Osteocyte (in vitro differentiated cells): ENCODE measurements around the gene TRIM65. TPM values are rescaled to one million over a fixed set of nuclear protein-coding genes. Genes with fewer than 3 reads are reported as not detected.
A peak's percentile ranks its signal among the peaks of the same experiment; 100 is the strongest.

Source experiments
- DNase-seq: peaks from one replicate; pipeline ENCODE4 v3.0.0; 2021; ENCODE audit warnings: mixed read lengths; ENCODE audit not compliant: unreplicated experiment; ENCODE audit errors: extremely low spot score
- H3K27ac Mint-ChIP-seq: one replicate; pipeline ENCODE4 v1.8.0; 2021; ENCODE audit warnings: mild to moderate bottlenecking, mixed read lengths; ENCODE audit not compliant: unreplicated experiment
- H3K27me3 Mint-ChIP-seq: one replicate; pipeline ENCODE4 v1.8.0; 2021; ENCODE audit warnings: mixed read lengths; ENCODE audit not compliant: unreplicated experiment
- H3K36me3 Mint-ChIP-seq: one replicate; pipeline ENCODE4 v1.8.0; 2021; ENCODE audit warnings: mixed read lengths; ENCODE audit not compliant: unreplicated experiment
- H3K4me1 Mint-ChIP-seq: one replicate; pipeline ENCODE4 v1.8.0; 2021; ENCODE audit warnings: mixed read lengths; ENCODE audit not compliant: unreplicated experiment
- H3K4me3 Mint-ChIP-seq: one replicate; pipeline ENCODE4 v1.8.0; 2021; ENCODE audit warnings: mild to moderate bottlenecking, moderate library complexity, mixed read lengths; ENCODE audit not compliant: unreplicated experiment
- H3K9me3 Mint-ChIP-seq: one replicate; pipeline ENCODE4 v1.8.0; 2021; ENCODE audit warnings: mixed read lengths; ENCODE audit not compliant: unreplicated experiment
- CTCF ChIP-seq: fragments of 200-600 bp; sonication (generic); IDR thresholded peaks from 2 replicates; pipeline ENCODE4 v1.5.0; 2021; ENCODE audit warnings: antibody characterized with exemption, mild to moderate bottlenecking, moderate library complexity
- total RNA-seq: library from RNA; stranded (reverse); gene quantifications from 2 replicates; pipeline ENCODE4 v1.2.1, GENCODE V29; 2021

TRIM65 gene
- total RNA-seq, 1 donor from 2014 or later, result 26.3 TPM

DNA sequence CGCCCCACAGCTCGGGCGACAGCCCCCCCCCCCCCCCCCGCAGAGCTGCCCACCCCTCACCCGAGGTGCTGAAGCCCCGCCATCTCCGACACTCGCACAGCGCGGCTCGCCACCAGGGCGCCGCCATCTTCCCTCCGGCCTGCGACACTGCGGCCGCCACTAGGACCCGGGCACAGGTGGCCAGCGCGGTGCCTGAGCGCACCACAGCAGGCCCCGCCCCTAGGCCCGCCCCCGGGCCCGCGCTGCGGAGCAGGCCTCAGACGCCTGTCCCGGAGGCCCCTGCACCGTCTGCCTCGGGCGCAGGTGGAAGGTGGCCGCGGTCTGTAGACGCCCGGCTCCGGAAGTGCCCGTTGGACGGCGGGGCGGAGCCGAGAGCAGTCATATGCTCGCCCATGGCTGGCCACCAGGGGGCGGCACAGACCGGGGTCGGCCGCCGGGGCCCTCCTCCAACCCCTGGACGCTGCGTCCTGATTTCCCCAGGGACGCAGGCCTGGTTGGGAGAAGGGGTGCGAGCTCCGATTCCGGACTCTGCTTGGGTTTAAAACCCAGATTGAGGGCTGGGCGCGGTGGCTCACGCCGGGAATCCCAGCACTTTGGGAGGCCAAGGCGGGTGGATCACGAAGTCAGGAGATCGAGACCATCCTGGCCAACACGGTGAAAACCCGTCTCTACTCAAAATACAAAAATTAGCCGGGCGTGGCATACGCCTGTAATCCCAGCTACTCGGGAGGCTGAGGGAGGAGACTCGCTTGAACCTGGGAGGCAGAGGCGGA lies 8.2 kb upstream of the TRIM65 start, which contains the start of gene MRPL38:
TSS of gene MRPL38 (minus strand) at position 136 of the 773 bp plus-strand sequence. CDS start at position 127, 9 bp downstream.
- Mint-ChIP-seq H3K27me3 (no peaks in the 10 kb centered on the region), H3K9me3 (no peaks in the 10 kb centered on the region), H3K4me1 (peaks cover 8% of the 10 kb centered on the region), H3K4me3 (peak within 1 kb of the TSS; percentile 87), H3K36me3 (peaks cover 6% of the 10 kb centered on the region), H3K27ac (peak within 1 kb of the TSS; percentile 93)
- DNase-seq, result peak; percentile 99
- TF ChIP-seq CTCF, result peak; percentile 100

GRCh38 chr17:75902406-75902805 lies 5.7 kb upstream of the TRIM65 start:
- H3K9me3 Mint-ChIP-seq, result no peaks in the 10 kb centered on the region
- peaks cover 11% of the 10 kb centered on the region for H3K36me3 Mint-ChIP-seq
- peaks cover 9% of the 10 kb centered on the region for H3K4me1 Mint-ChIP-seq
- TF ChIP-seq CTCF, result no peak
- DNase-seq, result no peak
- no peak overlapping the region for H3K27ac Mint-ChIP-seq
- no peaks in the 10 kb centered on the region for H3K27me3 Mint-ChIP-seq
- H3K4me3 Mint-ChIP-seq, result no peak overlapping the region

DNA sequence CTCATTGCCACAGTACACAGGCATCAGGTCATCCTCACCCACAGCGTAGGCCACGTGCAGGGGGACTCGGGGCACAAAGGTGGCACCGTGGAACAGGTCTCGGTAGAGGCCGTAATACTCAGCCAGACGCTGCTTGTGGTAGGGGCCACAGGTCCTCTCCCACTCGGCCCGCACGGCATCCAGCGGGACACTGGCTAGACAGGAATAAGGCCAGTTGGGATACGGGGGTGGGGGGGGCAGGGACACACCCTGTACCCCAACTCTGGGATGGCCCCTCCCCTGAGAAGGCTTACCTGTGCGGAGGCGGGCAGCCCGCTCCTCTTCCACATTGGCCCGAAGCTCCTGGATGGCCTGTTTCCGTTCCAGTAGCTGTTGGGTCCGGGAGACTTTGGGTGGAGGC lies 5.0 kb upstream of the TRIM65 start:
- Mint-ChIP-seq H3K27ac (no peak overlapping the region), H3K9me3 (no peaks in the 10 kb centered on the region), H3K4me3 (no peak overlapping the region), H3K4me1 (peaks cover 11% of the 10 kb centered on the region), H3K27me3 (no peaks in the 10 kb centered on the region), H3K36me3 (peaks cover 11% of the 10 kb centered on the region)
- DNase-seq, result no peak
- no peak for TF ChIP-seq CTCF

DNA sequence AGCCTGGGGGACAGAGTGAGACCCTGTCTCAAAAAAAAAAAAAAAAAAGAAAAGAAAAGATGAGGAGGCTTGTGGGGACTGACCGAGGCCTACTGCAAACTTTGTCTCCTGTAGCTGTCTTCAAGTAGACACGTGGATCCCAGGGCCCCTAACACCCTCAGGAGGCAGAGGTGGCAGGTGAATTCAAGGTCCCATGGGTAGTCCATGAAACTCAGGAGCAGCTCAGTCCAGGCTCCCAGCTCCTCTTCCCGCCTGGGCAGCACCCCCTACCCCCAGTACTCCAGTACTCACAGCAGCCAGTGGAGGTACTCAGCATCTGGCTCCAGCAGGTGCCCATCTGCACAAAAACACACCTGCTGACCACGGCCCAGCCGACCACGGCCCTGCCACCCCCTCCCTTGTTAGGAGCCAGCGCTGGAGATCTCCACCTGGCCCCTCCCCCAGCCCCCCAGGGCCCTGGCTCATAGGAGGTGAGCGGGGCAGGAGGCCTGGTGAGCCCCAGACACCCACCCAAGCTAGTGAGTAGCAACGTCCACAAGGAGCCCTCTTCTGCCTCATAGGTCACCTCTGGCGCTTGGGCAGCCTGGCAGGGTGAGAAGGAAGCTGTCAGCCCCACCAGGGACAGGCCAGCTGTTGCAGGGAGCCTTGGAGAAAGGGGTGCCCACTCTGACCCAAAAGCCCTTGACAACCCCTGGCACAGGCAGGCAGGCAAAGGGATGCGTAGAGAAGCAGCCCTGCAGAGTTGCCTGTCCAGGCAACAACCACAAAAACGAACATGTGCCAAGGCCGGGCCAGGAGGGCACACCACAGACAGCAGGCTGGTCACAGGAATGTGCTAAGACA lies 4.2 kb upstream of the TRIM65 start:
- no peak for TF ChIP-seq CTCF
- H3K9me3 Mint-ChIP-seq, result no peaks in the 10 kb centered on the region
- no peak overlapping the region for H3K27ac Mint-ChIP-seq
- no peak for DNase-seq
- peaks cover 12% of the 10 kb centered on the region for H3K4me1 Mint-ChIP-seq
- H3K27me3 Mint-ChIP-seq, result no peaks in the 10 kb centered on the region
- H3K4me3 Mint-ChIP-seq, result no peak overlapping the region
- H3K36me3 Mint-ChIP-seq, result peaks cover 11% of the 10 kb centered on the region
